Measurements from ENCODE around the gene SARNP. TPM values are rescaled to one million over a fixed set of nuclear protein-coding genes. Genes with fewer than 3 reads are reported as not detected.

SARNP gene
- polyA plus RNA-seq, 2 of the 4 experiments (the other 2 are of a cell fraction) = 123 to 198 TPM

- TF ChIP-seq RNF2 (IDR thresholded peaks at IDR 0.05; ENCODE audit: borderline replicate concordance, low read depth) (no peak), CBX2 (IDR thresholded peaks at IDR 0.05; ENCODE audit: borderline replicate concordance, low read depth) (no peak), MAZ (IDR thresholded peaks at IDR 0.05; ENCODE audit: borderline replicate concordance, low read depth, low read length) (no peak), REST (IDR thresholded peaks at IDR 0.05) (no peak), EHF (CRISPR knock-in tag; IDR thresholded peaks at IDR 0.05) (no peak), PBX3 (IDR thresholded peaks at IDR 0.05) (no peak), MAX (IDR thresholded peaks at IDR 0.05) (no peak), ZSCAN20 (CRISPR knock-in tag; IDR thresholded peaks at IDR 0.05) (no peak), TFCP2L1 (CRISPR knock-in tag; IDR thresholded peaks at IDR 0.05) (no peak), KDM5A (IDR thresholded peaks at IDR 0.05) (no peak)
Measured at GRCh38 chr12:55824726-55825125, 7.2 kb upstream of the SARNP start.

GRCh38 chr12:55823419-55823818 lies 5.9 kb upstream of the SARNP start:
- ATAC-seq = no peak
- ChIA-PET CTCF (interaction anchor here (0.7 to 4.6 kb wide), 7 partner anchors 8 to 206 kb away, joined by 3 to 16 read pairs (median 4); no protein-coding TSS in a partner anchor), POLR2A (no interaction called here)
- TF ChIP-seq CEBPB (IDR thresholded peaks at IDR 0.05) (no peak), ATOH8 (CRISPR knock-in tag; IDR thresholded peaks at IDR 0.05; ENCODE audit: low read depth) (no peak), RAD21 (conservative IDR thresholded peaks at IDR 0.05 in 1 of 2, IDR thresholded peaks at IDR 0.05 in 1 of 2) (no peak), NPAS2 (CRISPR knock-in tag; IDR thresholded peaks at IDR 0.05; ENCODE audit: borderline replicate concordance) (no peak), TFCP2L1 (CRISPR knock-in tag; IDR thresholded peaks at IDR 0.05) (no peak), BHLHE40 (IDR thresholded peaks at IDR 0.05; ENCODE audit: low read depth, low read length) (no peak), NFE2L2 (conservative IDR thresholded peaks at IDR 0.05; ENCODE audit: low read length) (no peak), FOXS1 (CRISPR knock-in tag; IDR thresholded peaks at IDR 0.05) (no peak), HES2 (IDR thresholded peaks at IDR 0.05) (no peak), HOXA7 (CRISPR knock-in tag; IDR thresholded peaks at IDR 0.05) (no peak), RARB (CRISPR knock-in tag; IDR thresholded peaks at IDR 0.05) (no peak), BCL3 (IDR thresholded peaks at IDR 0.05) (no peak), NR3C1 (IDR thresholded peaks at IDR 0.05) (no peak), E2F6 (IDR thresholded peaks at IDR 0.05; ENCODE audit: borderline replicate concordance, low read depth) (no peak), CBX8 (IDR thresholded peaks at IDR 0.05) (no peak), ZSCAN20 (CRISPR knock-in tag; IDR thresholded peaks at IDR 0.05) (no peak), GATA3 (IDR thresholded peaks at IDR 0.05; ENCODE audit: borderline replicate concordance) (no peak), EHF (CRISPR knock-in tag; IDR thresholded peaks at IDR 0.05) (no peak)
- H3K4me2 ChIP-seq = peak overlapping the region; percentile 41
- H3K27ac ChIP-seq = peak overlapping the region; percentile 16 to 50; a peak in 5 of 6 replicates
- WGBS (ENCODE audit: missing lambda C conversion rate) = 85% methylated on average over 4 of the region's 4 CpGs
- DNase-seq (ENCODE audit: low read depth in 1 of 2, low spot score in 1 of 2) = no peak
- H3K9me3 ChIP-seq = no peaks in the 10 kb centered on the region
- peaks cover 53% of the 10 kb centered on the region for H3K4me1 ChIP-seq
- no peak for FAIRE-seq
- no peak overlapping the region for H3K4me3 ChIP-seq

More at GRCh38 chr12:55824726-55825125, 7.2 kb upstream of the SARNP start:
- ATAC-seq = no peak
- H3K4me1 ChIP-seq = peaks cover 47% of the 10 kb centered on the region
- H3K4me2 ChIP-seq = no peak overlapping the region
- H3K4me3 ChIP-seq = no peak overlapping the region
- WGBS (ENCODE audit: missing lambda C conversion rate) = 91% methylated on average over 5 of the region's 5 CpGs
- ChIA-PET CTCF (interaction anchor here (3.6 kb wide), 1 partner anchor 87 kb away, joined by 16 read pairs; no protein-coding TSS in a partner anchor), POLR2A (no interaction called here)
- H3K27ac ChIP-seq = no peak overlapping the region
- no peaks in the 10 kb centered on the region for H3K9me3 ChIP-seq
- DNase-seq (ENCODE audit: low read depth in 1 of 2, low spot score in 1 of 2) = no peak
- no peak for FAIRE-seq
